ENCODE measurements around the gene TTLL13. TPM values are rescaled to one million over a fixed set of nuclear protein-coding genes. Genes with fewer than 3 reads are reported as not detected.
"Not testable (repeated sequence)": the region's sequence is repeated elsewhere in the genome, so short reads cannot be mapped to it uniquely, and the experiment has no call there.

The TTLL13 gene
- total RNA-seq, 1 donor from 2014 or later = 0.69 TPM

DNA sequence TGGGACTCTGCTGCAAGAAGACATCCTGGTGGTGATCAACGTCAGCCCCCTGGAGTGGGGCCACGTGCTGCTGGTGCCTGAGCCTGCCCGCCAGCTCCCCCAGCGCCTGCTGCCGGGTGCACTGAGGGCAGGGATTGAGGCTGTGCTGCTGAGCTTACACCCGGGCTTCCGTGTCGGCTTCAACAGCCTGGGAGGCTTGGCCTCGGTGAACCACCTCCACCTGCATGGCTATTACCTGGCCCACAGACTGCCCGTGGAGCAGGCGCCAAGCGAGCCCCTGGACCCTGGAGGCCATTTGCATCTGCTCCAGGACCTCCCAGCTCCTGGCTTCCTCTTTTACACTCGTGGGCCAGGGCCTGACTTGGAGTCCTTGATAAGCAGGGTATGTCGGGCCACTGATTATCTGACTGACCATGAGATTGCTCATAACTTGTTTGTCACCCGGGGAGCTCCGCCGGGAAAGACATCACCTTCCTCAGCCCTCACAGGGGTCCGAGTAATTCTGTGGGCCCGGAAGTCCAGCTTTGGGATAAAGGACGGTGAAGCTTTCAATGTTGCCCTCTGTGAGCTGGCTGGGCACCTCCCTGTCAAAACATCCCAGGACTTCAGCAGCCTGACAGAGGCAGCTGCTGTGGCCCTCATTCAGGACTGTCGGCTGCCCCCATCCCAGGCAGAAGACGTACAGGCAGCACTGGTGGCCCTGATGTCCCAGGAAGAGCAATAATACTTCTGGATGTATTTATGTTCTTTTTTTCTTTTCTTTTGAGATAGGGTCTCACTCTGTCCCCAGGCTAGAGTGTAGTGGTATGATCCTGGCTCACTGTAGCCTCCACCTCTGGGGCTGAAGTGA lies 7.8 kb upstream of the TTLL13 start:
- TF ChIP-seq, protein P1, sequence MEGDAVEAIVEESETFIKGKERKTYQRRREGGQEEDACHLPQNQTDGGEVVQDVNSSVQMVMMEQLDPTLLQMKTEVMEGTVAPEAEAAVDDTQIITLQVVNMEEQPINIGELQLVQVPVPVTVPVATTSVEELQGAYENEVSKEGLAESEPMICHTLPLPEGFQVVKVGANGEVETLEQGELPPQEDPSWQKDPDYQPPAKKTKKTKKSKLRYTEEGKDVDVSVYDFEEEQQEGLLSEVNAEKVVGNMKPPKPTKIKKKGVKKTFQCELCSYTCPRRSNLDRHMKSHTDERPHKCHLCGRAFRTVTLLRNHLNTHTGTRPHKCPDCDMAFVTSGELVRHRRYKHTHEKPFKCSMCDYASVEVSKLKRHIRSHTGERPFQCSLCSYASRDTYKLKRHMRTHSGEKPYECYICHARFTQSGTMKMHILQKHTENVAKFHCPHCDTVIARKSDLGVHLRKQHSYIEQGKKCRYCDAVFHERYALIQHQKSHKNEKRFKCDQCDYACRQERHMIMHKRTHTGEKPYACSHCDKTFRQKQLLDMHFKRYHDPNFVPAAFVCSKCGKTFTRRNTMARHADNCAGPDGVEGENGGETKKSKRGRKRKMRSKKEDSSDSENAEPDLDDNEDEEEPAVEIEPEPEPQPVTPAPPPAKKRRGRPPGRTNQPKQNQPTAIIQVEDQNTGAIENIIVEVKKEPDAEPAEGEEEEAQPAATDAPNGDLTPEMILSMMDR (IDR thresholded peaks at IDR 0.05; ENCODE audit: unreplicated experiment) = no peak
- H3K27ac Mint-ChIP-seq = no peak overlapping the region
- DNase-seq (ENCODE audit: low spot score, unreplicated experiment) = no peak
- no peak overlapping the region for H3K4me3 Mint-ChIP-seq (ENCODE audit: low read depth)
- peaks cover 6% of the 10 kb centered on the region for H3K36me3 Mint-ChIP-seq (ENCODE audit: insufficient read depth)
- peaks cover 3% of the 10 kb centered on the region for H3K27me3 Mint-ChIP-seq
- no peaks in the 10 kb centered on the region for H3K9me3 Mint-ChIP-seq (ENCODE audit: low read depth)
- no peaks in the 10 kb centered on the region for H3K4me1 Mint-ChIP-seq (ENCODE audit: low read depth)

DNA sequence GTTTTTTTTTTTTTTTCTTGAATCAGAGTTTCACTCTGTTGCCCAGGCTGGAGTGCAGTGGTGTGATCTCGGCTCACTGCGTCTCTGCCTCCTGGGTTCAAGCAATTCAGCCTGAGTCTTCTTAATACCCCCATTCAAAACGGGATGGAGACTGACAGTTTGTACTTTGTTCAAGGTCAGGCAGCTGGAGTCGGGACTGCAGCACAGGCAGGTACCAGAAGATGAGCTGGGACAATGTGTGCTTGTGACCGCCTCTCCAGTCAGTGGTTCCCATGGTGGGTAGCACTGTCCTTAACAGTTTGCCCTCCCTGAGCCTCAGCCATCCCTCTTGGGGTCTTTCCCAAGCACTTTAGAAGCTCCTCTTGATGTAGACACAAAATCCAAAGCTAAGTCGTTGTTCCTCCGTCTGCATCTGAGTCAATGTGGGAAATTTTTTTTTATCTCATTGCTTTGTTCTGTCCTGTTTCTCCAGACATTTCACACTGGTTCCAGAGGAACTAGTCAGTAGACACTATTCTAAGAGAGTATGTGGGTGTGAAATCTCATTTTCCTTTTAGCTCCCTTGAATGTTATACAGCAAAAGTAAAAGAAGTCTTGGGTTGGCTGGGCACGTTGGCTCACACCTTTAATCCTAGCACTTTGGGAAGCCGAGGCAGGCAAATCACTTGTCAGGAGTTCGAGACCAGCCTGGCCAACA lies 5.3 kb upstream of the TTLL13 start:
- Mint-ChIP-seq H3K9me3 (ENCODE audit: low read depth) (no peaks in the 10 kb centered on the region), H3K4me1 (ENCODE audit: low read depth) (no peaks in the 10 kb centered on the region), H3K36me3 (ENCODE audit: insufficient read depth) (peaks cover 2% of the 10 kb centered on the region), H3K4me3 (ENCODE audit: low read depth) (no peak overlapping the region), H3K27ac (no peak overlapping the region), H3K27me3 (peaks cover 3% of the 10 kb centered on the region)
- DNase-seq (ENCODE audit: low spot score, unreplicated experiment) = no peak
- TF ChIP-seq, protein P1 (IDR thresholded peaks at IDR 0.05; ENCODE audit: unreplicated experiment) = no peak

DNA sequence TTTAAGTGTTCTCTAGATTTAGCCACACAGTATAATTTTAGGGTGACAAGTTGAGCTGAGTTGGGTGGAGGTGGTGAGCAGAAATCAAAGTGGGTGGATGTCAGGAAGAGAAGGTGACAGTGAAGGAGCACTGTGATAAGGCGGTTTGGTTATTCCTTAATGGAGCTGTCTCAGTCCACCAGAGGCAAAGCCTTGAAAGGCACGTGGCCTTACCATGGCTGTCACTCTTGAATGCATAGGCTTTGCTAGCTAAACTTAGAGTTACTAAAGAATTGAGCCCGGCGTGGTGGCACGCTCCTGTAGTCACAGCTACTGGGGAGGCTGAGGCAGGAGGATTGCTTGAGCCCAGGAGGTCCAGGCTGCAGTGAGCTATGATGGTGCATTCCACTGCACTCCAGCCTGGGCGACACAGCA lies 560 bp upstream of the TTLL13 start:
- Mint-ChIP-seq H3K4me3 (ENCODE audit: low read depth) (peak overlapping the region; percentile 74), H3K27me3 (peaks cover 13% of the 10 kb centered on the region), H3K9me3 (ENCODE audit: low read depth) (no peaks in the 10 kb centered on the region), H3K4me1 (ENCODE audit: low read depth) (no peaks in the 10 kb centered on the region), H3K27ac (peak overlapping the region; percentile 58), H3K36me3 (ENCODE audit: insufficient read depth) (no peaks in the 10 kb centered on the region)
- TF ChIP-seq, protein P1 (IDR thresholded peaks at IDR 0.05; ENCODE audit: unreplicated experiment) = no peak
- DNase-seq (ENCODE audit: low spot score, unreplicated experiment) = no peak

DNA sequence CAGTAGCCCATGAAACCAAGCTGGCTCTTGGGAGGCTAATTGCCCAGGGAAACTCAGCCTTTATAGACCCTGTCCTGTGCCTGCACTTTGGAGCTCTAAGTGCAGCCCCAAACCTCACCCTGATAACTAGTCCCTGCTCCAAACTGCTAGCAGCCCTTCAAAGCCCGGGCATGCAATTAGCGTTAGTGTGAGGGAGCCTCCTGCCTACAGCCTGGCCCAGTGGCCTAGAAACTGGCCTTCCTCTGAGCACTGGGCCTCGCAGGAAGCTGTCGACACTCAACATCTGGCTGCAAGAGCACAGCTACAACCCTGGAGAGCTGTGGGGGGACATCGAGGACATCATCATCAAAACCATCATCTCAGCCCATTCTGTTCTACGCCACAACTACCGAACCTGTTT lies 8.4 kb downstream of the TTLL13 start:
- TF ChIP-seq, protein P1 (IDR thresholded peaks at IDR 0.05; ENCODE audit: unreplicated experiment) = no peak
- no peak for DNase-seq (ENCODE audit: low spot score, unreplicated experiment)
- Mint-ChIP-seq H3K4me1 (ENCODE audit: low read depth) (no peaks in the 10 kb centered on the region), H3K9me3 (ENCODE audit: low read depth) (no peaks in the 10 kb centered on the region), H3K27ac (no peak overlapping the region), H3K36me3 (ENCODE audit: insufficient read depth) (no peaks in the 10 kb centered on the region), H3K4me3 (ENCODE audit: low read depth) (no peak overlapping the region), H3K27me3 (peaks cover 11% of the 10 kb centered on the region)

DNA sequence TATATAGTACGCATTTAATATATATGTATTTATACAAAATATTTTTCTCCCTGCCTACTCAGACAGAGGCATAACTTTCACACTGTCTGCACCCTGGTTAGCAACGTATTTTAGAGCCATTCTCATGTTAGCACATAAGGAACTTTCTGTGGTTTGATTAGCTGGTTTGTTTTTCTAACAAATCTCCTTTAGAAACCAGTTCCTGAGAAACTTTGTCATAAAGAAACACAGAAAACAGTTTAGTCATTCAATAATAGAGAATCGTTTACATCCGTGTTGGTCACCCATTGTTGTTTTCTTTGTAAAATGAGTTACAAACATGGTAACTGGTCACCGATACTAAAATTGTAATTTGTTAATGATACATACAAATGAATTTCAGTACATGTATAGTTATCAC lies 10.2 kb downstream of the TTLL13 start:
- Mint-ChIP-seq H3K4me1 (ENCODE audit: low read depth) (no peaks in the 10 kb centered on the region), H3K9me3 (ENCODE audit: low read depth) (no peaks in the 10 kb centered on the region), H3K4me3 (ENCODE audit: low read depth) (no peak overlapping the region), H3K27me3 (peaks cover 11% of the 10 kb centered on the region), H3K36me3 (ENCODE audit: insufficient read depth) (no peaks in the 10 kb centered on the region), H3K27ac (no peak overlapping the region)
- DNase-seq (ENCODE audit: low spot score, unreplicated experiment) = no peak
- TF ChIP-seq, protein P1 (IDR thresholded peaks at IDR 0.05; ENCODE audit: unreplicated experiment) = no peak

DNA sequence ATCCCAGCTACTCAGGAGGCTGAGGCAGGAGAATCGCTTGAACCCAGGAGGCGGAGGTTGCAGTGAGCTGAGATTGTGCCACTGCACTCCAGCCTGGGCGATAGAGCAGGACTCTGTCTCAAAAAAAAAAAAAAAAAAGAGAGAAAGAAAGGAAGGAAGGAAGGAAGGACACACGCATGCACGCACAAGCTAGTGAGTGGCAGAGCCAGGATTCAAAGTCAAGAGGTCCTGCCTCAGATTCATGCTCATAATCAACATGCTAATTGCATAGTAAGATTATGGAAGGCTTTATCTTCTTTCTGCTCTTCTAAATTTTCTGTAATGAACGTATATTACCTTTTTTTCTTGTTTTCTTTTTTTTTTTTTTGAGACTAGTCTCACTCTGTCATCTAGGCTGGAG lies 11.4 kb downstream of the TTLL13 start:
- DNase-seq (ENCODE audit: low spot score, unreplicated experiment); H3K36me3 Mint-ChIP-seq (ENCODE audit: insufficient read depth); H3K9me3 Mint-ChIP-seq (ENCODE audit: low read depth); H3K4me1 Mint-ChIP-seq (ENCODE audit: low read depth); H3K4me3 Mint-ChIP-seq (ENCODE audit: low read depth); H3K27me3 Mint-ChIP-seq; H3K27ac Mint-ChIP-seq: not testable (repeated sequence)

All from progenitor cell of endocrine pancreas (in vitro differentiated cells).